Renal pelvis (tissue), 4 donors: Measurements from ENCODE around the gene CCDC102B. TPM values are rescaled to one million over a fixed set of nuclear protein-coding genes. Genes with fewer than 3 reads are reported as not detected.
"Not testable (repeated sequence)": the region's sequence is repeated elsewhere in the genome, so short reads cannot be mapped to it uniquely, and the experiment has no call there.

Experiments used
- DNase-seq: peaks from one replicate; pipeline ENCODE4 v3.0.0-alpha.2; 2013
- polyA plus RNA-seq, 3 donors: library from polyadenylated mRNA; unstranded; fragments of 120-200 nt; gene quantifications; one replicate each; pipeline ENCODE4 v1.2.1, GENCODE V29; 2013; ENCODE audit not compliant: insufficient read length in 3 of 3

The CCDC102B gene
- polyA plus RNA-seq, 3 donors: 6.1 to 8.6 (median 6.2) TPM

DNA sequence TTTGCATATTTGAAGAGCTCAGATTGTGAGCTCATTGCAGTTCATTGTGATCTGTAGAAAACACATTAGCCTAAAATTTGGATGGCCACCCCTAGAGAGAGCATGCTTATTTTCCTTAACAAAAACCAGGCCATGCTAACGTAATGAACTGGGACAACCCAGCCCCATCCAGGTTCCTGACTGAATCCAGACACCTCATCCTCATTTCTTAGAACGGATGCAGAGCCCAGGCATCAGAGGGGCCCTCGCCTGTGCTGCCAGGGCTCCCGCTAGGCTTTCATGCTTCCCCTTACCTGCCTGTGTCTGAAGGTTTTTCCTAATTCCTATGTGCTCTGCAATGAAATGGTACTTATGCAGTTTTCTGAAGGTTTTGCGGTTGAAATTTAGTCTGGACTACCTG is 171.1 kb downstream of the CCDC102B start:
- no peak for DNase-seq

DNA sequence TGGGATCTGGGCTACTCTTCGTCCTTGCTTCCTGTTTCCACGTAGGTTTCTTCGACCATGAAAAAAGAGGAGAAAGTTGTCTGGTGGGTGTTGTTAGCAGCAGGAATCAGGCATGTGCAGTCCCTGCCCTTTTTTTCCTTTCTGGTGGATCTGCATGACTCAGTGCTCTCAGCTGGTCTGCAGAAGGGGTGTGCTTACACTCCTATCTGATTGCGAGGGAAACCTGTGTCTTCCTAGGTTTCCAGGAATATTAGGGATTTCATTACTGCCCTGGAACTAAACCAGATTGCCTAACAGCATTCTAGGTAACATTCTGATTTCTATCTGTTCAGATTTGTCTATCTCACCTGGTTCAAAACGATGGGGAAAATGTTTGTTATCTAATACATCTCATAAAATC is 174.3 kb downstream of the CCDC102B start:
- DNase-seq: no peak

DNA sequence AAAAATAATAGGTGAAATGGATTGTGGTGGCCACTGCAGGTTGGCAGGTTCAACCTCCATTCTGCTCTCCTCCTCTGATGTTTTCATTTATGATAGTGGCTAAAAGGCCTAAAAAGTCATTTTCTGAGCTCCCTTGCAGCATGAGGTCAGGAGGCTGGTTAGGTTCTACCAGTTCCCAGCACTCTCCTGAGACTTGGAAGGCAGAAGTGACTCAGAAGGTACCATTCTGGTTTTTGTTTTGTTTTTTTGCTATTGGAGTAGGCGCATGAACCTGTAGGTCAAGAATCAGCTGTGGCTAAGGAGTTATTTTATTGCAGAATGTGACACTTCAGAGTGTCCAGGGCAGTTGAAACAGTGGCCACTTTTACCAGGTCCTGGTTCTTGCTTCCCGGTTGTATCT is 181.9 kb downstream of the CCDC102B start:
- DNase-seq: no peak

DNA sequence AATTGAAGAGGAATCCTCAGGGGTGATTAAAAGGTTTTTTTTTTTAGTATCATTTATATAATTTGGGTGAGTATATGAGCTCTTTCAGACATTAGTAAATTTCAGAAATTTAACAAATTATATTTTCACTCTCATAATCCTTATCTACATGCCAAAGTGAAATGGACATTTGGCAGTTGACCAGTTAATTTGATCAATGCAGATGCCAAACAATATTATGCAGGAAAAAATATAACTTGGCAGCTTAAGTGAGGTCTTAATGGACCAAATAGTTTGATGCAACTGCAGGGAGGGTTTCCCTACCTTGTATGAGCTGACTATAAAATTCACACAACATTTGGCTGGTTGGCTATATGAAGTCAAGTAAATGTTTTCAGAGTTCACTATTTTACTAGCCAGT is 185.2 kb downstream of the CCDC102B start:
- no peak for DNase-seq

DNA sequence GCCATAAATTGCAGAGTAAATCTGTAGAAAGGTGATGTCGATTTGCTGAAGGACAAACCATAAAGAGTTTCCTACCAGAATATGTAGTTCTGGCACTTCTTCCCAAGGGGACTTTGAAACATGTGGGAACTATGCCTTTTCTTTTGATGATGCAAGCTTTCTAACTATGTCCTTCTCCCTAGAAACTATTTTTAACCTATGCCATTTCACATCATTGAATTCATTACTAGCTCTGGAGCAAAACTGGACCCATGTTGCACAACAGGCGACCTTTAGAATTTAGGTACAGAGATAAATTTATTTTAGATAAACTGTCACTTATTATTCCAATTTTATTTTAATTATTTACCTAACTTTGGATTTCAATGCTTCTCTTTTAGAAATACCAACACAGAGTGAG is 186.5 kb downstream of the CCDC102B start:
- DNase-seq: no peak

DNA sequence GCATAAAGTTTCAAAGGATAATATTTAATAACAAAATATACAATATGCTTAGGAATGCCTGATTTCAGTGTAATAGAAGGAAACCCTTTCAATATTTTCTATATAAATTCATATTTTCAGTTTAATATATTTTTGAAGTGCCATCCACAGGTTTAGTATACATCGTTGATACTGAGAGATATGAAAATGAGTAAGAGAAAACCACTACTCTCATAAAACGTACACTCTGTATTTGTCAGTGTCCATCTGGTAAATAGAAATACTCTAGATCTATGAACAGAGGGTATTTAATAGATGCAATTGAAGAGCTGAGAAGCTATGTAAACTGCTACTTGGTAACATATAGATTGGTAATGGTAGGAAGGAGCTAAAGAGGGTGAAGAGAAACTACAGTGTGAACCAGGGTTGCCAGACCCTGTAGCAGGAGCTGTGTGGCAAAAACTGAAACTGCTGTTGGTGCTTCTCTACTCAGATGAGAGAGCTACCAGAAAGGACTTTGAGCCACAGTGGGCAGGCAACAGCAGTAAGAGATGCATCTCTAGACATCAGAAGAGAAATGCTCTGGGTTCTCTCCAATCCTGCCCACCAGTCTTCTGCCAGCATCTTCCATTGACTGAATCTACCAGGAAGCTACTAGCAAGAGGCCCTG is 187.4 kb downstream of the CCDC102B start:
- DNase-seq: no peak

DNA sequence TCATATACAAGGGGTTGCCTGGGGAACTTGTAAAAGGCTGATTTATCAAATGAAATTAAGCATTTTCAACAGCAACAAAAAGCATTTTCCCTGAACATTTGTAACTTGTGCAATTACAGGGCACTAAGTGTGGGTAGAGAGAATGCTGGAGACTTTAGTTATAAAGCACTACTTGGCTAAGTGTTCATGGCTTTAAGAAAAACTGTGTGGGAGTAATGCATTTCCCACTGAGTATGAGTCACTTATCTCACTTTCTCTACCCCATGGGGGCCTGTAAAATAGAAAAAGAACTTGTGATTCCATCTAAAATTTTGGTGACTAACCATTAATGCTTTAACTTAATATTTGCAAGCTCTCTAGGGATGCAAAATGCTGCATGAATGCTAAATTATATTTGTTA is 193.4 kb downstream of the CCDC102B start:
- no peak for DNase-seq

DNA sequence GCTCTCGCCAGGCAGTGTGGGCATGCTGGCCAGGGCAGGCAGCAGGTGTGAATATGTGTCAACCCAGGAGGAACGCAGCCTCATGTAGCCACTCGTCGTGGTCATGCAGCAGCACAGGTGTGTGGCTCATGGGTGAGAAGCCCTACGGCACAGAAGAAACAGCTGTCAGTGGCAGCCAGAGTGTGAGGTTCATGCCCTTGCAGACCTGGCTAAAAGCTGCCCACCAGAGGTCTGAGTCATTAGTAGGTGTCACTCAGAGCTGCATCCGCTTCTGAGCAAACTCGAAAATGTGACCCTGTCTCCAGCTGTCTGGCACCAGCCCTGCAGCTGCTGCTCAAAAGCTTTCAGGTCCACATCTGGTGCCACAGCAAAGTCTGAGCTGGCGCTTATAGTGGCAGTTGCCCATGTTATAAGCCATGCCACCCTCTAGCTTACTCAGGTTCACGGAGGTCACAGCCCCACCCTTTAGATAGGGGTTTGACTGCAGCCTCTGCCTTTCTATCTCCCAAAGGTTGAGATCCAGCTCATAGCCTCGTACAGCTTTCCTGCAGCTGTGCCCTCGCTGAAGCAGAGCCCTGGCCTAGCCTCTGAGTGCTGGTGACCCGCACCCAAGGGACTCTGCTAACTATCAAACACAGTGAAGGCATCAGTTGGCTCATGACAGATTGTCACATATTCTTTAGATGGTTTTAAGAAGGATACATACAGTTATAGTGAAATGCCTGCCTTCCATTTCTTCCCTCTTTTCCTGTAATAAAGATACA is 195.0 kb downstream of the CCDC102B start:
- DNase-seq: no peak

DNA sequence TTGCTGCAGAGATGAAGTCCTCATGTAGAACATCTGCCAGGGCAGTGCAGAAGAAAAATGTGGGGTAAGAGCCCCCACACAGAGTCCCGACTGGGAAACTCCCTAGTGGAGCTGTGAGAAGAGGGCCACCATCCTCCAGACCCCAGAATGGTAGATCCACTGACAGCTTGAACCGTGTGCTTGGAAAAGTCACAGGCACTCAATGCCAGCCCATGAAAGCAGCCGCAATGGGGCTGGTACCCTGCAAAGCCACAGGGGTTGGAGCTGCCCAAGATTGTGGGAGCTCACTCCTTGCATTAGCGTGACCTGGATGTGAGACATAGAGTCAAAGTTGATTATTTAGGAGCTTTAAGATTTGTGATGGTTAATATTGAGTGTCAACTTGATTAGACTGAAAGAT is 197.8 kb downstream of the CCDC102B start:
- no peak for DNase-seq

DNA sequence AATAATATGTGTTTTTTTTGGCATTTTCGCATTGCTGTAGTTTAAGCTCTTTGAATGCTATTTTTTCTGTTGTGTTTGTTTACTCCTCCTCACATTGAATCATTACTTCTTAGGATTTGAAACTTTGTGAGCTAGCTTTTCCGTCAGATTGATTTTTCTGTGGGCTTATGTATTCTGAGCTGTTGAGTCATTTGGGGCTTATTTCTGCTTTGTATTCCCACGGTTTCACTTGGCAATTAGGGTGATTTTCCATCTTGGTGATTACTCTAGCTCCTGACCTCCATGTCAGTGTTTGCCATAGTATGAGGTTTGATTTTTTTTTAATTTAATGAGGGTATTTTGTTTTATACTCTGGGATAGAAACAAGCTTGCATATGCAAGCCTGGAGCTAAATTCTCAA is 200.0 kb downstream of the CCDC102B start:
- DNase-seq: no peak

DNA sequence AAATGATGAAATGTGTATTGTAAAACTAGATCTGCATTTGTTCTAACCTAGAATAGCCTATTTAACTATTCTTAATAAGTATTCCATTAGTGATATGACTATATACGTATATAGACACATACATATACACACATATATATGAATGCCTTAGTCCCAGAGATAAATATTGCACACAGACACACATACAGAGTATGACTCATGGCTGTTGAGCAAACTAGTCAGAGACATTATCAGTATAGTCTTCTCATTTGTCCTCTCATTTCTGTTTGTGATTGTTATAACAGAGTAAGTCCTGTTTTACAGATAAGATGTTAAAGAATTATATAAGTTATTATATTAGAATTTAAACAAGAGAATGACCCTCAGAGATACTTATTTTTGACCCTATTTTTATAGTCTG is 202.5 kb downstream of the CCDC102B start:
- no peak for DNase-seq

DNA sequence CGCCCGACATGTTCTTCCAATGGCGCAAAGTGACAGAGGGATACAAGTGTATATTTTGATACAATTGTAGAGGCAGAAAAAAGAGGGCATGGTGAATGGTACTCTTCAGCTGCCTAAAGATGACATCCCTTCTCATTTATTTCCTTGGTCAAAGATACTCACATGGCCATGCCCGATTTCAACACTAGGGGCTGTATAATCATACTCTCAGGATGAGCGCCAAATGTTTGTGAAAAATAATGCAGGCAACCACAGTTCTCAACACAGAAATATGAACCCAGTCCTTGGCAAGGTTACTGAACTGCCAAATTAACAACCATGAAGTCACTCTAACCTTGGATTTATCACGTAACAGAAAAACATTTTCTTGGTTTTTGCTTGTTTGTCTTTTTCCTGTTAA is 204.4 kb downstream of the CCDC102B start:
- DNase-seq: no peak

DNA sequence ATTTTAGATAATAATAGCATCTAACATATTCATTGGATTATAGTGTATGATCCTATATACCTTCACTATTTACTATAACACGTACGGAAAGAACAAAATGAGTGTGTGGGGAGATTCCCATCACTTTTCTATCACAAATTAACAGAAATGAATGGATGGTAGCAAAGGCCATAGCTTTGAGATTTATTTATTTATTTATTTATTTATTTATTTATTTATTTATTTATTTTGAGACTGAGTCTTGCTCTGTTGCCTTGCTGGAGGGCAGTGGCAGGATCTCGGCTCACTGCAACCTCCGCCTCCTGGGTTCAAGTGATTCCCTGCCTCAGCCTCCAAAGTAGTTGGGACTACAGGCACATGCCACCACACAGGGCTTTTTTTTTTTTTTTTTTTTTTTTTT is 208.3 kb downstream of the CCDC102B start:
- DNase-seq: not testable (repeated sequence)

DNA sequence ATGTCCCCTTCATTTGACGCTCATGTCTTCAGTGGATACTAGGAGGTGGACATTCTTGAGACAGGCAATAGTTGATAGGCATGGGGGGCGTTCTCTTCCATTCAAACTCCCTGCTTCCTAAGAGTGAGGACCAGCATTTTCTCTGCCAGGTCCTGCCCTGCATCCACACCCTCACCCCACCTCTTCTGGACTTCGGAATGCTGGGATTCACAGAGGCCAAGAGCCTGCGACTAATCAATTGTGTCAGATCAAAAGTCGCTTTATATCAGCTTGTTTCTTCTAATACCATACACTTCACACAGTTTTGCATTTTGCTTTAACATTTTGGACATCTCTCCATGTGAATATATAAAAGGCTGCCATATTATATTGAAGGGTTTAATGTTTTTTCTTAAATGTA is 210.7 kb downstream of the CCDC102B start:
- no peak for DNase-seq

DNA sequence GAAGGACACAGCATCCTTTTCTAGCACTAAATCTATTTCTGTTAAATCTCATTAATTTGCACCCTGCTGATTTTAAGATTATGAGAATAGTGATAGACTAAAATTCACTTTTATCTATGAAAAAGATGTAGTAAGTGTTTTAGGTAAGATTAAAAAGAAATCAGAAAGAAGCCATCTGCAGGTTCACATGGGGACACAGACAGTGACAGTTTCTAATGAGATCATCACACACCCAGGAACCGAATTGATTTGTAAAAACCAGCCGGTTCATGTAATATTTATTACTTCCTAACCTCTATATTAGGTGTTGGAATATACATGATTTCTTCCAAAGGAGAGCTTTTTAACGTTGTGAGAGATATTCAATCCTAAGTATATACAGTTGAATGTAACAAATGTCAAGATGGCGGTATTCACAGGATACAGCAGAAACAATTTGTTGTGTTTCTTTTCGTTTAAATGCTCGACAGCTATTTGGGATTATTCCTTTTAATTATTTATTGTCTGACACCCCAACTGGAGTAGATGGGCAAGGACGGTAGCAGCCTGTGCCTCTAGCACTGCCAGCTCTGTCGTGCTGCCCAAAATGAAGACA is 223.4 kb downstream of the CCDC102B start:
- DNase-seq: no peak

DNA sequence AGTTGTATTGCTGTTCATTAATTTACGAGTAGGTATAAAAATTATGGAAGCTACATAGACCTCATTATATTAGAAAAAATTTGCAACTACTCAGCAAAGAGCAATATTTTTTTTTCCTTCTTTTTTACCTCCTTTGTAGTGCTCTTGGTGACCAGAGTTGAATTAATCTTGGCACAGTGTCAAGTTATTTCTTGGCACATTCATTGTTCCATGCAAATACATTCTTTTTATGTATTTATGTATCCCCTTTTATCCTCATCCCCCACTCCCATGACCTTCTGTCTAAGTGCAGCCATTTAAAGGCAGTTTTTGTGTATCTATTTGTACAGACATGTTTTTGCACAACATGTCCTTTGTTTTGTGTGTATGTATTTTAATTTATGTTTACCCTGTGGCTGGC is 224.5 kb downstream of the CCDC102B start:
- no peak for DNase-seq

DNA sequence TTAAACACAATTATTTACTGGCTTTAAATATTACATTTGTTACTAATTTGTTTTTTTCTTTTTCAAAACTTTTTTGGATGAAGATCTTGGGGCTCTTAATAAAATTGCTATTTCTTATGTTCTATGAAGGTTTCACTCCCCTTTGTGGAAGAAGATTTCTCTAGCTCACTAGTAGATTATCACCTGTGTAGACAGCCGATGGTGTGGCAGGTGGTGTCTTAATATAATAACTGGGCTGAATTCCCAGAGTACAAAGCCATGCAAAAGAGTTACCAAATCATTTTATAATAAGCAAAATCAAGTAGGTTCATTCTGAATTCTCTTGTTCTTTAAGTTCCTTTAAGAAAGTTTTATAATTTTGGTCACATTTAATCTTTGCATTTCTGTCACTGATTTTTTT is 233.7 kb downstream of the CCDC102B start:
- DNase-seq: no peak

DNA sequence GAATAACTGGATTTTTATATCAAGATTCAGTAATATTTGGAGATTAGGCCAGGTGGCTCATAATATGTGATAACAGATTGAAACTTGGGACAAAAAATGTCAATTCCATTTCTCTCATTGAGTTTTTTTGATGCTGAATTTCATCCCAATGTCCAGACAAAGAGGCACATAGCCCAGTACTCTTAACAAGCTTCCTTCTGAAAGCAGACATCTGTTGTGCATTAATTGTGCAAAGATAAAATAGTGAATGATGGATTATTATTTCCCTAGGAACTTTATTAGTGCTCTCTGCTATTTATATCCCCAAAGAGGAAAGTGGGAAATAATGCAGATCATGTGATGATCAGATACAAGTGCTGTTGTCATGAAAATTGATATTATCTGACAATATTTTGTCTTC is 234.1 kb downstream of the CCDC102B start:
- no peak for DNase-seq

DNA sequence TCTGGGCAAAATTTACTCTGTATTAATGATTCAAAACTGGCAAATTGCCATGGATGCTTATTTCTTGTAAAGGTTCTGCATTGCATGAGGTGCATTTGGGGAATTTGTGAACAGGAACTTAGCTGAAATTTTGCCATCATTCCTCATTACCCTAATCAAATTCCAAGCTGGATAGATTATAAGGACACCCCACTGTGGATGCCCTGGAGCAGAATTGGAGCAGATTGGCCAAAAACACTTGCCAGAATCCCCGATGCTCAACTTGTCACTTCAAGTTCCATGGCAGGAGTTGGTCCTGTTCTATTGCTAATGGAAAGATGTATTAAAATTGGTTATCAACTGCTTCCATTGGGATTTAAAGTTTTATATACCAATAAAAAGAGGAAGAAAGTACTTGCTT is 237.9 kb downstream of the CCDC102B start:
- DNase-seq: no peak

DNA sequence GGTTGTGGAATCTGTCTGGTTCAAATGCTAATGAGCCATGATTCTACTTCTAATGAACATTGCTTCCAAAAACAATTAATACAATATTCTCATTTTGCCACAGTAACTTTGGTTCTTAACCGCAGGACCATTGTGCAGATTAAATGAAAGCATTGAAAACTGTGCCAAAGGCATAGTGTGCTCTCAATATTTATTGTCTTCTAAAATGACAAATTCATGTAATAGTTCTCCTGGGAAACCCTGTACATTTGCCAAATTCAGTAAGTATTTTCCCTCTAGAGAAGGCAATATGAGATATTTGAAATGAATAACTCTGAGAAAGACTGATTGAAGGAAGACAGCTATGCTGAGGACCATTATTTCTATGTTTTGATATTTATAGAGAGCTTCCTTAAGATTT is 246.3 kb downstream of the CCDC102B start:
- DNase-seq: no peak

DNA sequence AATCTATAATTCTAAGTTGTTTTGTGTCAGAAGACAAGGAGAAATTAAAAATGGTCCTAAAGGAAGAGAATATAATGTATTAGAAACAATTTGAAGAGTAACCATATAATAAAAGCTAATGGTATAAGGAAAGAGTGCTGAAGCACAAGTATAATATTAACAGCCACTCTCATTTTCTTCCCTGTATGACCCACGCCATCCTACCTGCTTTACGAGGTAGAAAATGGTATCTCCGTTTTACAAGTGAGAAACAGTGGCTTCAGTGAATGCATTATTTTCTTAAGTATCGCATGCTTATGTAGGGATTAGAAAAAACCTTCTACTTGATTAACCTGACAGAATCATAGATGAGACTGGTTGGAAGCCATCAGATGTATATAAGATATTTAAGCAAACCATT is 266.2 kb downstream of the CCDC102B start:
- DNase-seq: no peak

DNA sequence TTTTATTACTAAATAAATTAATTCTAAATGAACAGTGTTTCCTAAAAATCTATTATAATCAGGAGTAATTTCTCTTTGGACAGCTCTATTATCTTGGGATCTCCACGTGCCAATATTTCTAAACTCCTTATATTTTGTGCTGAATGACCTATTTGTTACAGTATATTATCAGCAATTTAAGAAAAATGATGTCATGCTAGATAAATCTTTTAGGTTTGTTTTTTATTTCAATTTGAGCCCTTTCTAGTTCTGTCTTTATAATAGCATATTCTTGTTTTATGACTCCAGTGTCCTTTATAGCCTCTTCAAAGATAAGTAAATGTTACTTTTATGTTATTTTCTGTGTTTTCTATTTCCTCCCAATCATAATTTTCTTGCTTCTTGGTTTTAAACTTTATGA is 269.2 kb downstream of the CCDC102B start:
- no peak for DNase-seq

DNA sequence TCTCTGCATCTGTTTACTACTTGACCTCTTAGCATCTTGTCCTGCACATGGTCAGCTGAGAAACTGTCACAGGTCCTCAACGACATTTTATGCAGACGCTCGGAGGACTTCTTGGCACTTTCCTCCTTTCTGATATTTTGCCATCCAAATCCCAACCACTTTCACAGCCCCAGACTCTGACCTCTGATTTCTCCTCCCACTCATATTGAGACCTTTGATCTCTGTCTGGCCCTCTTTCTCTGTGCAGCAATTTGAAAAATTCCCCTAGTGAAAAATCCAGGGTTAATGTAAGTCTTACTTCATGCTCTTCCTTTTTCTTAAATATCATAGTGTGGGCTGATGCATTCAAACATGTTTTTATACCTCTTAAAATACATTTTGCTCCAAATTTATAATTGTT is 273.8 kb downstream of the CCDC102B start:
- DNase-seq: no peak

DNA sequence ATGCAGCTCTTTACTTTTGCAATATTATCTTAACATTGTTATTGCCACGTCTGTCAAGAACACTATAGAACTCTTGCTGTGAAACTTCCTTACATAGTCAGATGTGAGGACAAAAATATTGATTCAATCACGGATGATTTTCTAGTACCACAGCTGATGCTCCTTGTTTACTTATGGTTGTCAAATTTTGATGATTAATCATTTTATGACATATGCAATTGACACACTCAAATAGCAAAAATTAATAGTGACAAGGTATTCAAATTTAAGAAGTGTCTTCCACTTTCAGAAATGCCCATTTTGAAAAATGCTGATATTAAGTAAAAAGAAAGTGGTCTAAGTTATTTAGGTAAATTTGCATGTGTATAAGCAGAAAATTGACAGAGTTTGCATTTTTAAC is 284.0 kb downstream of the CCDC102B start:
- DNase-seq: no peak
